NB4 (cell line): ENCODE results near the gene MPG.

Source experiments
- POLR2A ChIP-seq: IDR thresholded peaks from 2 replicates; pipeline ENCODE4 v1.6.1; 2011; ENCODE audit warnings: mild to moderate bottlenecking; ENCODE audit not compliant: insufficient read length; ENCODE audit errors: extremely low read depth
- TF ChIP-seq, protein P1 (sequence below): IDR thresholded peaks from one replicate; pipeline ENCODE4 v1.5.1; 2012; ENCODE audit warnings: low read depth, low read length
- TF ChIP-seq, protein P2 (sequence below): IDR thresholded peaks from 2 replicates; pipeline ENCODE4 v1.6.1; 2011; ENCODE audit warnings: low read depth, low read length

DNA sequence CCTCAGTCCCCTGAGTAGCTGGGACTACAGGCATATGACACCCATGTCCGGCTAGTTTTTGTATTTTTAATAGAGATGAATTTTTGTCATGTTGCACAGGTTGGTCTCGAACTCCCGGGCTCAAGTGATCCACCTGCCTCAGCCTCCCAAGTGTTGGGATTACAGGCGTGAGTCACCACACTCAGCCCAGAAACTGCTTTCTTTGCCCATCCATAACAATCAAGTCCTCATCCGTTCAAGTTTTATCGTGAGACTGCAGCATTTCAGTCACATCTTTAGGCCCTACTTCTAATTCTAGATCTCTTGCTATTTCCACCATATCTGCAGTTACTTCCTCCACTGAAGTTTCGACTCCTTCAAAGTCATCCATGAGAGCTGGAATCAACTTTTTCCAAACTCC lies 54.1 kb downstream of the MPG start:
- TF ChIP-seq, protein P1, sequence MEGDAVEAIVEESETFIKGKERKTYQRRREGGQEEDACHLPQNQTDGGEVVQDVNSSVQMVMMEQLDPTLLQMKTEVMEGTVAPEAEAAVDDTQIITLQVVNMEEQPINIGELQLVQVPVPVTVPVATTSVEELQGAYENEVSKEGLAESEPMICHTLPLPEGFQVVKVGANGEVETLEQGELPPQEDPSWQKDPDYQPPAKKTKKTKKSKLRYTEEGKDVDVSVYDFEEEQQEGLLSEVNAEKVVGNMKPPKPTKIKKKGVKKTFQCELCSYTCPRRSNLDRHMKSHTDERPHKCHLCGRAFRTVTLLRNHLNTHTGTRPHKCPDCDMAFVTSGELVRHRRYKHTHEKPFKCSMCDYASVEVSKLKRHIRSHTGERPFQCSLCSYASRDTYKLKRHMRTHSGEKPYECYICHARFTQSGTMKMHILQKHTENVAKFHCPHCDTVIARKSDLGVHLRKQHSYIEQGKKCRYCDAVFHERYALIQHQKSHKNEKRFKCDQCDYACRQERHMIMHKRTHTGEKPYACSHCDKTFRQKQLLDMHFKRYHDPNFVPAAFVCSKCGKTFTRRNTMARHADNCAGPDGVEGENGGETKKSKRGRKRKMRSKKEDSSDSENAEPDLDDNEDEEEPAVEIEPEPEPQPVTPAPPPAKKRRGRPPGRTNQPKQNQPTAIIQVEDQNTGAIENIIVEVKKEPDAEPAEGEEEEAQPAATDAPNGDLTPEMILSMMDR = no peak
- no peak for TF ChIP-seq POLR2A
- TF ChIP-seq, protein P2, sequence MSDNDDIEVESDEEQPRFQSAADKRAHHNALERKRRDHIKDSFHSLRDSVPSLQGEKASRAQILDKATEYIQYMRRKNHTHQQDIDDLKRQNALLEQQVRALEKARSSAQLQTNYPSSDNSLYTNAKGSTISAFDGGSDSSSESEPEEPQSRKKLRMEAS = no peak
